Keratinocyte (primary cell): ENCODE measurements around the gene KLHL5. TPM values are rescaled to one million over a fixed set of nuclear protein-coding genes. Genes with fewer than 3 reads are reported as not detected.
A peak's percentile ranks its signal among the peaks of the same experiment; 100 is the strongest.

Experiments used
- DNase-seq: peaks from one replicate; pipeline ENCODE4 v3.0.0-alpha.2; 2011; ENCODE audit warnings: low read depth, missing footprints, low spot score
- FAIRE-seq: peaks from 2 replicates; lab custom pipeline; 2011; peaks lifted over from hg19 to GRCh38; lab: Jason Lieb, UNC
- H2AFZ ChIP-seq: 2 replicates; pipeline ENCODE4 v1.6.0; 2012; ENCODE audit warnings: low read length, control low read depth, inconsistent platforms; ENCODE audit not compliant: control insufficient read depth
- H3K27ac ChIP-seq: 2 replicates; pipeline ENCODE4 v1.5.1; 2011; ENCODE audit warnings: low read length; ENCODE audit not compliant: control insufficient read depth, insufficient read depth
- H3K27me3 ChIP-seq: 3 replicates; pipeline ENCODE4 v1.6.0; 2011; ENCODE audit warnings: low read length; ENCODE audit not compliant: control insufficient read depth, insufficient read depth; ENCODE audit errors: extremely low read depth
- H3K36me3 ChIP-seq, 2 experiments: 2 replicates in 1 of 2; 3 replicates in 1 of 2; pipeline ENCODE4 v1.5.1; 2011; ENCODE audit warnings: low read length in 2 of 2, mild to moderate bottlenecking in 1 of 2; ENCODE audit not compliant: control insufficient read depth in 2 of 2, insufficient read depth in 2 of 2; ENCODE audit errors: extremely low read depth in 1 of 2
- H3K4me1 ChIP-seq: 3 replicates; pipeline ENCODE4 v1.5.1; 2011; ENCODE audit warnings: low read length; ENCODE audit not compliant: control insufficient read depth, insufficient read depth; ENCODE audit errors: extremely low read depth
- H3K4me2 ChIP-seq: 3 replicates; pipeline ENCODE4 v1.6.0; 2011; ENCODE audit warnings: low read depth, low read length; ENCODE audit not compliant: control insufficient read depth, insufficient read depth; ENCODE audit errors: extremely low read depth
- H3K4me3 ChIP-seq, 3 experiments: fragments of 200-600 bp in 1 of 3; sonication (generic) in 1 of 3; 2 replicates in 2 of 3; 3 replicates in 1 of 3; pipeline ENCODE4 v1.5.1; 2011 to 2016; ENCODE audit warnings: low read length in 3 of 3, mild to moderate bottlenecking in 3 of 3, control low read depth in 2 of 3, inconsistent platforms in 1 of 3, low read depth in 1 of 3, mixed read lengths in 1 of 3, mixed run types in 1 of 3, moderate library complexity in 1 of 3; ENCODE audit not compliant: control insufficient read depth in 2 of 3, insufficient read depth in 2 of 3; ENCODE audit errors: extremely low read depth in 1 of 3
- H3K79me2 ChIP-seq: 2 replicates; pipeline ENCODE4 v1.6.0; 2012; ENCODE audit warnings: low read length; ENCODE audit not compliant: control insufficient read depth, insufficient read depth
- H3K9ac ChIP-seq: 3 replicates; pipeline ENCODE4 v1.6.0; 2011; ENCODE audit warnings: low read length; ENCODE audit not compliant: control insufficient read depth, insufficient read depth; ENCODE audit errors: extremely low read depth
- H3K9me1 ChIP-seq: 3 replicates; pipeline ENCODE4 v1.6.0; 2011; ENCODE audit warnings: low read length; ENCODE audit not compliant: control insufficient read depth, insufficient read depth; ENCODE audit errors: extremely low read depth
- H3K9me3 ChIP-seq: 2 replicates; pipeline ENCODE4 v1.5.1; 2012; ENCODE audit warnings: low read depth, low read length; ENCODE audit not compliant: control insufficient read depth
- H4K20me1 ChIP-seq: 3 replicates; pipeline ENCODE4 v1.6.0; 2011; ENCODE audit warnings: low read length; ENCODE audit not compliant: control insufficient read depth, insufficient read depth; ENCODE audit errors: extremely low read depth
- CTCF ChIP-seq, 3 experiments: IDR thresholded peaks in 1 of 3; conservative IDR thresholded peaks in 1 of 3; optimal IDR thresholded peaks in 1 of 3; 2 replicates in 2 of 3; 3 replicates in 1 of 3; pipeline versions ENCODE3 to v1.5.1; 2011; ENCODE audit warnings: low read length in 3 of 3, mild to moderate bottlenecking in 3 of 3, moderate library complexity in 2 of 3, control low read depth in 1 of 3, inconsistent platforms in 1 of 3; ENCODE audit not compliant: insufficient read depth in 2 of 3; ENCODE audit errors: extremely low read depth in 1 of 3
- EZH2 ChIP-seq: IDR thresholded peaks from one replicate; pipeline ENCODE4 v1.6.1; 2012; ENCODE audit warnings: inconsistent platforms, mild to moderate bottlenecking, low read length, moderate library complexity
- dilution Hi-C: fragments of 300-500 bp; cut with MboI; formaldehyde crosslinking; loops from one replicate; pipeline ENCODE4 v1.7.0; 2020; ENCODE audit warnings: low sequenced_read_pairs; ENCODE audit not compliant: extremely low pct_ligation_motif_present
- polyA plus RNA-seq, 5 experiments: library from polyadenylated mRNA; depleted of rRNA in 3 of 5; stranded (reverse) in 3 of 5; stranded (forward) in 1 of 5; unstranded in 1 of 5; fragments of >200 nt; gene quantifications; 1 replicate in 1 of 5; 2 replicates in 3 of 5; 3 replicates in 1 of 5; pipeline versions ENCODE4 v1.2.1 to v1.2.3, GENCODE V29; 2011 to 2012; ENCODE audit warnings: missing spikeins in 2 of 5, low read depth in 1 of 5, low replicate concordance in 1 of 5

KLHL5 gene
- polyA plus RNA-seq, 1 donor (not counting 4 experiments of a cell fraction or from before 2014, with no cell fraction given), result 25.4 TPM

DNA sequence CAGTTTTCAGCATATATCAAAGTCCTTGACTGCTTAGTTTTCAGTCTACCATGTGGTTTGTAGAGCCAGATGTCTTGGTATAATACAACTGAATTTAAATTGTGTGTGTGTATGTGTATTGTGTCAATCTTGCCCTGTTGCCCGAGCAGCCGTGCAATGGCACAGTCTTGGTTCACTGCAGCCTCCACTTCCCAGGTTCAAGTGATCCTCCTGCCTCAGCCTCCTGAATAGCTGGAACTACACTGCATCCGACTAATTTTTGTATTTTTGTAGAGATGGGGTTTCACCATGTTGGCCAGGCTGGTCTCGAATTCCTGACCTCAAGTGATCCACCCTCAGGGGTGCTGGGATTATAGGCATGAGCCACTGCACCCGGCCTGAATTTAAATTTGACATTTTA is 6.0 kb upstream of the KLHL5 start:
- Histone ChIP-seq H3K9me1 (no peaks in the 10 kb centered on the region), H3K4me1 (no peaks in the 10 kb centered on the region), H4K20me1 (no peaks in the 10 kb centered on the region), H3K36me3 (no peaks in the 10 kb centered on the region), H3K27me3 (no peaks in the 10 kb centered on the region), H3K9ac (no peak overlapping the region), H2AFZ (no peak overlapping the region), H3K9me3 (no peaks in the 10 kb centered on the region), H3K4me2 (no peak overlapping the region), H3K79me2 (peaks cover 44% of the 10 kb centered on the region), H3K27ac (no peak overlapping the region), H3K4me3 (no peak overlapping the region)
- DNase-seq (no peak), FAIRE-seq (no peak)
- dilution Hi-C loops, result no loop called here
- TF ChIP-seq CTCF (optimal IDR thresholded peaks at IDR 0.05 in 1 of 3, IDR thresholded peaks at IDR 0.05 in 1 of 3, conservative IDR thresholded peaks at IDR 0.05 in 1 of 3; ENCODE audit: extremely low read depth in 1 of 3, insufficient read depth in 2 of 3, low read length in 3 of 3) (no peak), EZH2 (no peak)

DNA sequence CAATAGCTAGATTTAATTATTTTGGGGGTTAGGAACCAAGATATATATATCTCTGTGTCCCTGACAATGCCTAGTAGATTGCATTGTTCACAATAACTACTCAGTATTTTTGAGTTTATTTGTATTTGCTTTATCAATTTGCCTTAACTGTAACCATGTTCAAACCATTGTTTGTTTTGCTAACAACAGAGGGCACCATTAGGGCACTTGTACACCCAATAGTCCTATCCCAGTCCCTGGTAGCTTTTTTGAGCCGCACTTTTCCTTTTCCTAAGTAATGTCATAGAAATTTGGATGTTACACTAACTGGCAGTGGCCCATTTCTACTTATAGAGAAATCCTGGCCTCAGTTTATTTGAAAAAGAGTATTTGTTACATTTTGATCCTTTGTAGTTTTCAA is 575 bp upstream of the KLHL5 start:
- Histone ChIP-seq H3K79me2 (peaks cover 21% of the 10 kb centered on the region), H3K4me2 (no peak overlapping the region), H3K4me3 (no peak overlapping the region), H3K9me3 (no peaks in the 10 kb centered on the region), H3K4me1 (no peaks in the 10 kb centered on the region), H4K20me1 (no peaks in the 10 kb centered on the region), H3K36me3 (no peaks in the 10 kb centered on the region), H3K9ac (no peak overlapping the region), H3K27ac (no peak overlapping the region), H2AFZ (no peak overlapping the region), H3K9me1 (no peaks in the 10 kb centered on the region), H3K27me3 (no peaks in the 10 kb centered on the region)
- DNase-seq, result no peak
- dilution Hi-C loops, result no loop called here
- no peak for TF ChIP-seq EZH2
- FAIRE-seq, result peak; percentile 20

DNA sequence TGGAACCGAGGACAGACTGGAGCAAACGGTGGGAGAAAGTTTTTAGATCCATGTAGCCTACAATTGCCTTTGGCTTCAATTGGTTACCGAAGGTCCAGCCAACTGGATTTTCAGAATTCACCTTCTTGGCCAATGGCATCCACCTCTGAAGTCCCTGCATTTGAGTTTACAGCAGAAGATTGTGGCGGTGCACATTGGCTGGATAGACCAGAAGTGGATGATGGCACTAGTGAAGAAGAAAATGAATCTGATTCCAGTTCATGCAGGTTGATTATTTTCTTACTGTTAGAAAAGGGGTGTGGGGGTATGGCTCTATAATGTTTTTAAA is 702 bp downstream of the KLHL5 start:
- no peaks in the 10 kb centered on the region for H3K9me3 ChIP-seq
- no peaks in the 10 kb centered on the region for H4K20me1 ChIP-seq
- no peak for TF ChIP-seq CTCF (optimal IDR thresholded peaks at IDR 0.05 in 1 of 3, IDR thresholded peaks at IDR 0.05 in 1 of 3, conservative IDR thresholded peaks at IDR 0.05 in 1 of 3; ENCODE audit: extremely low read depth in 1 of 3, insufficient read depth in 2 of 3, low read length in 3 of 3)
- no peak for TF ChIP-seq EZH2
- no peak overlapping the region for H3K9ac ChIP-seq
- no peak overlapping the region for H2AFZ ChIP-seq
- no peaks in the 10 kb centered on the region for H3K9me1 ChIP-seq
- H3K4me1 ChIP-seq, result no peaks in the 10 kb centered on the region
- no peaks in the 10 kb centered on the region for H3K27me3 ChIP-seq
- H3K4me3 ChIP-seq, result no peak overlapping the region
- peaks cover 15% of the 10 kb centered on the region for H3K79me2 ChIP-seq
- no peak overlapping the region for H3K27ac ChIP-seq
- dilution Hi-C loops, result no loop called here
- FAIRE-seq, result no peak
- H3K4me2 ChIP-seq, result no peak overlapping the region
- H3K36me3 ChIP-seq, result no peaks in the 10 kb centered on the region
- DNase-seq, result no peak
